SKM-1 (cell line): ENCODE results near the gene PCSK4.
A peak's percentile ranks its signal among the peaks of the same experiment; 100 is the strongest.
"Not testable (repeated sequence)": the region's sequence is repeated elsewhere in the genome, so short reads cannot be mapped to it uniquely, and the experiment has no call there.

Experiments
- DNase-seq: peaks from one replicate; lab custom pipeline; 2025; ENCODE audit not compliant: unreplicated experiment; lab: John Stamatoyannopoulos, UW

Gene PCSK4

DNA sequence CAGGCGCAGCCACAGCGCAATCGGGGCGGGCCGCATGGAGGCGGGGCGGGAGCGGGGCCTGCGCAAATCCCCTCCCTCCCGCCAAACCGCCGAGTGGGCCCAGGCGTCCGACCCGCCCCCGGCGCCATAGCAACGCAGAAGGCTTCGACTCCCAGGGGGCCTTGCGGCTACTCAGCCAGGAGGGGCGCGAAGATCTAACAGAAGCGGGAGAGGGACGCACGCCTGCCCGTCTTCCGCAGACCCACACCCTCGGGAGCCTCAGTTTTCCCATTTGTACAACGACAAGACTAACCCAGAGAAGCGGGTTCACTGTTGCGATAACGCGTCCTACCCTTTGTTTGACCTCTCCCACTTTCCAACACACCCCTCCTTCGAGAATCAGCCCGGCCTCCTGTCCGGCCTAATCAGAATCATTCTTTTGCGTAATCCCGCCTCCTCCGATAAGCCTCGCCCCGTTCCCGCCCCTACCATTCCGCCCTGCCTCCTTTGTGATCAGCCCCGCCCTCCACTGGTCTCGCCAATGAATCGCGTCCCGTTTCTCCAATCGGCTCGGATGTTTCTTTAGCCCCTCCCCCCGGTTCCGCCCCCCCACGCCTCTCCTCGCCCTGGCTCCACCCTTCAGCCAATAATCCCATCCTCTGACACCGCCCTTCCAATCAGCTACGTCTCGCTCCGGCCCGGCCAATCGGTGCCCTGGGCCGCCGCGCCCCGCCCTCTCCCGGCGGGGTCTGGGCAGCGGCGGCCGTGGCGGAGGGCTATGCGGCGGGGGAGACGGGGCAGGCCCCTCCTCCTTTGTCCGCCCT lies at the start of gene PCSK4:
TSS of gene PCSK4 (minus strand) at position 40 of the 803 bp plus-strand sequence. CDS start at position 36, 4 bp downstream.
- DNase-seq, result peak; percentile 100

DNA sequence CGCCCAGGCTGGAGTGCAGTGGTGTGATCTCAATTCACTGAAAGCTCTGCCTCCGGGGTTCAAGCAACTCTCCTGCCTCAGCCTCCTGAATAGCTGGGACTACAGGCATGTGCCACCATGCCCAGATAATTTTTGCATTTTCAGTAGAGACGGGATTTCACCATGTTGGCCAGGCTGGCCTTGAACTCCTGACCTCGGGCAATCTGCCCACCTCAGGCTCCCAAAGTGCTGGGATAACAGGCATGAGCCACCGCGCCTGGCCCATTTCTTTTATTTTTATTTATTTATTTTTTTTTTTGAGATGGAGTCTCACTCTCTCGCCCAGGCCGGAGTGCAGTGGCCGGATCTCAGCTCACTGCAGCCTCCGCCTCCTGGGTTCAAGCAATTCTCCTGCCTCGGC lies 49.6 kb upstream of the PCSK4 start:
- DNase-seq, result not testable (repeated sequence)

DNA sequence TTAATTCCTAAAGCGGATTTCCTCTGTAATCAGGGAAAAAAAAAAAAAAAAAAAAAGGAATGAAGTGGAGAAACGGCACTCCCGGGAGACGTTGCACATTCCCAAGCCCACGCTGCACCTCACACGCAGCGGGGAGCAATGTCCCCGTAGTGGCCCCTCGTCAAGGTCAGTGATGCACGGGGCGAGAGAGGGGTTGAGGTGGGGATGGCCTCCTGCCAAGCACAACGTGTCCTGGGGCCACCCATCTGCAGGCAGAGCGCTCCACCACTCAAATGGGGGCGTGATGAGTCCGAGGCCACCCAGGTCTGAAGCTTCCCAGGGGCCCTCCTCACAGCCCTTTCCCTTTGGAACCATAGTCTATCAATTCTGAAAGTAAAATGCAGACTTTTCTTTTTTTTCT lies 48.8 kb upstream of the PCSK4 start:
- DNase-seq, result no peak

DNA sequence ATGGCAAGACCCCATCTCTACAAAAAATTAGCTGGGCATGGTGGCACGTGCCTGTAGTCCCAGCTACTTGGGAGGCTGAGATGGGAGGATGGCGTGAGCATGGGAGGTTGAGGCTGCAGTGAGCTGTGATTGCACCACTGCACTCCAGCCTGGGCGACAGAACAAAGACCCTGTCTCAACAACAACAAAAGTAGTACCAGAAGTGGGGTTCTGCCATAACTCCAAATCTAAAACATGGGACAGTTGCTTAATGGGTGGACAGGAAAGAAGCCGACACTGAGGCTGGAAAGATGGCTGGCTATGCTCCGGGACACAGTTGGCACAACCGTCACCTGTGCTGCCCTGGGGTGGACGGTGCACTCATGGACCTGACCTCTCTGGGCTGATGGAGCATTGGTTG lies 45.5 kb upstream of the PCSK4 start:
- DNase-seq, result not testable (repeated sequence)

DNA sequence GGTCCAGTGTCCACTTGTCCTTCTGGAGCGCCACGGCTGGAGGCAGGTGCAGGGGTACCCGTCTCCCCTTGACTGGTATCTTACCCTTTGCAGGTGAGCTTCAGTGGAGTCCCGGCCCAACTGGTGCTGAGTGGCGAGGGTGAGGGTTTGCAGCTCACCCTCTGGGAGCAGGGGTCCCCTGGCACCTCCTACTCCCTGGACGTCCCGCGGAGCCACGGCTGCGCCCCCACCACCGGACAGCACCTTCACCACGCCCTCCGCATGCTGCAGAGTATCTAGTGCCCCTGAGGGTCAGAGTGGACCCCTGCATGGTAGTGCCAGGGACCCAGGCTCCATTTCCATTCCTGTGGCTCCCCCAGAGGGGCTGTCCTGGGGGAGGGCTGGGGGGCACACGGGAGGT lies 44.8 kb upstream of the PCSK4 start:
- DNase-seq, result no peak

DNA sequence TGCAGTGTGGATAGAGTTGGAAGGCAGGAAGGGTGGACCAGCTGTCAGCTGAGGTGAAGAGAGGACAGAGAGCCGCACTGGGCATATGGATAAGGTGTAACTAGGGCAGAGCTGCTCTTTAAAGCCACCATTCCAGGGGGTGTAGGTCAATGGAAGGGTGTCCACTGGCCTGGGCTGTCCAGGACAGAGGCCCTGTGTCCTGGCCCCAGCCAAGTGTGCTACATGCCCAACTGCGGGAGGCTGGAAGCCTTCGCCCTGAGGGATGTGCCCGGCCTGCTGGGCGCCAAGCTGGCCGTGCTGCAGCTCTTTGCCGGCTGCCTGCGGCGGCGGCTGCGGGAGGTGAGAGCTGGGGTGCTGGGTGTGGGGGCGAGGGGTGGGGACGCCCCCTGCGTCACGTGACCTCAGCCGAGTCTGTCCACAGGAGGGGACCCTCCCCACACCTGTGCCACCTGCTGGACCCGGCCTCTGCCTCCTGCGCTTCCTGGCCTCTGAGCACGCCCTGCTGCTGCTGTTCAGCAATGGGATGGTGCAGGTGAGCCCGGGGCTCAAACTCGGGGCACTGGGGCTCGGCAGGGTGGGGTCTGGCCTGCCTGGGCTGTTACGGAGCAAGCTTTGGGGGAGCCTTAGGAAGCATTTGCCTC lies 43.5 kb upstream of the PCSK4 start:
- no peak for DNase-seq

DNA sequence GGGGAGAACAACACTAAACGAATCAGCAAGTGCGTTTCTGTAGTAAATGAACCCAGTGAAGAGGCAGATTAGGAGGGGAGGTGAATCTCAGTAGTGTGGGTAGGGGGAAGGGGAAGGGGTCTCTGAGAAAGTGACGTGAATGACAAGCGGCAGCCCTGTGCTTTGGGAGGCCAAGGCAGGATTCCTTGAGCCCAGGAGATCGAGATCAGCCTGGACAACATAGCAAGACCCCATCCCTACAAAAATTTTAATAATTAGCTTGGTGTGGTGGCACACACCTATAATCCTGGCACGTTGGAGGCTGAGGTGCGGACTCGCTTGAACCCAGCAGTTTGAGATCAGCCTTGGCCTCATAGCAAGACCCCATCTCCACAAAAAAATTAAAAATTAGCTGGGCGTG lies 41.9 kb upstream of the PCSK4 start:
- DNase-seq, result no peak

DNA sequence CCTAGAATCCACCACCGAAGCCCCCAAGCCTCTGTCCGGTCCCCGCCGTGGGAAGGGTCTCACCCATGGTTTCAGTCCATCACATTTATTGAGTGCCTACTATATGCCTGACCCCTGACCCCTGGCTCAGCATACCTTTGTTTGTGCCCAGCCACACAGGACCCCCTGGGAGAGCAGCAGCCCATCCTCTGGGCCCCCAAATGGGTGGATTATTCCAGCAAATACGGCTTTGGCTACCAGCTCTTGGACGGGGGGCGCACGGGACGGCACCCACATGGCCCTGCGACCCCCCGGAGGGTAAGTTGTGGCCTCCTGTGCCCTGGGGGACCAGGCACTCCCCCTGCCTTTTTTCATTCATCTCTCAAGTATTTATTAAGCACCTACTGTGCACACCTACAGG lies 41.4 kb upstream of the PCSK4 start:
- DNase-seq, result no peak

DNA sequence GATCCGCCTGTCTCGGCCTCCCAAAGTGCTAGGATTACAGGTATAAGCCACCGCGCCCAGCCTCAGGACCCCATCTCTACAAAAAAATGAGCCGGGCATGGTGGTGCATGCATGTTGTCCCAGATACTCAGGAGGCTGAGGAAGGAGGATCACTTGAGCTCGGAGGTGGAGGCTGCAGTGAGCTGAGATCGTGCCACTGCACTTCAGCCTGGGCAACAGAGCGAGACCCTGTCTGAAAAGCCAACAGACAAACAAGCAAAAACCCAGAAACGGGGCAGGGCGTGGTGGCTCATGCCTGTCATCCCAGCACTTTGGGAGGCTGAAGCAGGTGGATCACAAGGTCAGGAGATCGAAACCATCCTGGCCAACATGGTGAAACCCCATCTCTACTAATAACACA lies 40.7 kb upstream of the PCSK4 start:
- not testable (repeated sequence) for DNase-seq

DNA sequence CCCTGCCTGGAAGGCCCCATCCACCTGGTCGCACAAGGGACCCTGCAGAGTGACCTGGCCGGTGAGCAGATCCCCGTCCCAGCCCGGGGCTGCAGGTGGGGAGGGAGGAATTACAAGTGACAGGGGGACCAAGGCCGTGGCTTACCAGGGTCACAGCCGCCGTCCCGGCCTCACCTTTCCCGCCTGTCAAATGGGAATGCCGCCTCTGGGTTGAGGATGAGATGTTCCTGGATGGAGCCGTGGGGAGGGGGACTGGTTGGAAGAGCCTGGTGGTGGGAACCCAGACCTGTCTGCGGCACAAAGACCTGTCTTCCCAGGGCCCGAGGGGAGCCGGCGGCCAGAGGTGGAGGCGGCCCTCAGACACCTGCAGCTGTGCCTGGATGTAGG lies 39.3 kb upstream of the PCSK4 start:
- DNase-seq, result no peak

DNA sequence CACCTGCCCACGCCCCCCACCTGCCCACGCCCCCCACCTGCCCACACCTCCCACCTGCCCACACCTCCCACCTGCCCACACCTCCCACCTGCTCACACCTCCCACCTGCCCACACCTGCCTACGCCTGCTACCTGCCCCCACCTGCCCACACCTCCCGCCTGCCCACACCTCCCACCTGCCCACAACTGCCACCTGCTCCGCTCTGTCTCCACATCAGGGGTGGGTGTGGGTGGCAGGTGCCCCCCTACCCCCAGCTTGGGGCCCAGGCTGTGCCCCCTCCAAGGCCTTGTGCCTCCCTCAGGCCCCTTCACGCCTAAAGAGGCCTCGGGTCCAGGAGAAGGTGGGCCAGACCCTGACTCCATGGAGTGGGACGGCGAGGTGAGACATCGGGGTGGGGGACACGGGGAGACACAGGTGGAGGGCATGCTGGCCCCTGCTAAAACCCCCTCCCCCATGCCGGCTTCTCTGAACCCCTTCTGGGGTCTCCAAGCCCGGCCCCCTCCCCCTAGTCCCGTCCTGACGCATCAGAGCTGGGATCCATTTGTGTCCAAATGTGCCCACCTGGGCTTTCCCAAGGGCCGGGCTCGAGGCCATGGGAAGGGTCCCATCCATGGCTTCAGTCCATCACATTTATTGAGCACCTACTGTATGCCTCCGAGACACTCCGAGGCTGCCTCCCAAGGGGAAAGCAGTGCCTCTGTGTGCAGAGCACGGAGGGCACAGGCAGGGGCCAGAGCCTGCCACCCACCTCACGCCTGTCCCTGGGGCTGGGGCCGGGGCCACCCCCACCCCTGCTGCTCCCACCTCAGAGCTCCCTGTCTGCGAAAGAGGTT lies 38.7 kb upstream of the PCSK4 start:
- DNase-seq, result no peak

DNA sequence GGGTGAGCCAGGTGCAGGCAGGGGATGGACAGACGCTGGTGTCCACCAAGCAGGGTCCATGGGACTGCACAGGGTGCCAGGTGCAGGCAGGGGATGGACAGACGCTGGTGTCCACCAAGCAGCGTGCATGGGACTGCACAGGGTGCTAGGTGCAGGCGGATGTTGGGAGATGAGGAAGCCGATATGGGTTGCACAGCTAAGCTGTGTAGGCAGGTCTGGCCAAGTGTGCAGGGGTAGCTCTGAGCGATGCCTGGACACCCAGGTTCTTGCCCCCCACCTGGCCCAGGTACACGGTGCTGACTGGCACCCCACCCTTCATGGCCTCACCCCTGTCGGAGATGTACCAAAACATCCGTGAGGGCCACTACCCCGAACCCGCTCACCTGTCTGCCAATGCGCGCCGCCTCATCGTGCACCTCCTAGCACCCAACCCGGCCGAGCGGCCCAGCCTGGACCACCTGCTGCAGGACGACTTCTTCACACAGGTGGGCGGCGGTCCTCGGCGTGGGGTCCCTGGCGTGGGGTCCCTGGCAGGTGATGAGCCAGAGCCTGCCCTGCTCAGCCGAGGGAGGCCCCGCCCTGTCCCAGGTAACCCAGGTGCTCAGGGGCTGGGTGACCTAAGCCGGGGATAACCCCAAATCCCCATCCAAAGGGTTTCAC lies 37.6 kb upstream of the PCSK4 start:
- DNase-seq, result no peak

DNA sequence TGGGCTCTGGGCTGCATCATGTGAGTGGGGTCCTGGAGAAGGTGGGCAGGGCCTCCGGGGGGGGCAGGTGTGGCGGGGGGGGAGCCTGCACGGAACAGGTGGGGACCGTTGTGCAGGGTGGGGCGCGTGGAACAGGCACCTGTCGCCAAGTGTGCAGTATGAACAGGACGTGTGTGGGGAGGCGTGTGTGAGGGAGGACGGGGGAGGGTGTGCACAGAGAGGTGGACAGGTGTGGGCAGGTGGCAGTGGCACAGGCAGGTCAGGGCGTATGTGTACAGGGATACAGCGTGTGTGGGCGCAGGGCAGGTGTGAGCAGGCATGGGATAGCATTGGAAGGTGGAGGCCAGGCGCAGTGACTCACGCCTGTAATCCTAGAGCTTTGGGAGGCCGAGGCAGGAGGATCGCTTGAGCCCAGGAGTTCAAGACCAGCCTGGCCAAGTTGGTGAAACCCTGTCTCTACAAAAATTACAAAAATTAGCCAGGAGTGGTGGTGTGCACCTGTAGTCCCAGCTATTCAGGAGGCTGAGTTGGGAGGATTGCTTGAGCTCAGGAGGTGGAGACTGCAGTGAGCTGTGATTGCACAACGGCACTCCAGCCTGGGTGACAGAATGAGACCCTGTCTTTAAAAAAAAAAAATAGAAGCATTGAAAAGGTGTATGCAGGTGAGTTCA lies 37.0 kb upstream of the PCSK4 start:
- DNase-seq, result no peak

DNA sequence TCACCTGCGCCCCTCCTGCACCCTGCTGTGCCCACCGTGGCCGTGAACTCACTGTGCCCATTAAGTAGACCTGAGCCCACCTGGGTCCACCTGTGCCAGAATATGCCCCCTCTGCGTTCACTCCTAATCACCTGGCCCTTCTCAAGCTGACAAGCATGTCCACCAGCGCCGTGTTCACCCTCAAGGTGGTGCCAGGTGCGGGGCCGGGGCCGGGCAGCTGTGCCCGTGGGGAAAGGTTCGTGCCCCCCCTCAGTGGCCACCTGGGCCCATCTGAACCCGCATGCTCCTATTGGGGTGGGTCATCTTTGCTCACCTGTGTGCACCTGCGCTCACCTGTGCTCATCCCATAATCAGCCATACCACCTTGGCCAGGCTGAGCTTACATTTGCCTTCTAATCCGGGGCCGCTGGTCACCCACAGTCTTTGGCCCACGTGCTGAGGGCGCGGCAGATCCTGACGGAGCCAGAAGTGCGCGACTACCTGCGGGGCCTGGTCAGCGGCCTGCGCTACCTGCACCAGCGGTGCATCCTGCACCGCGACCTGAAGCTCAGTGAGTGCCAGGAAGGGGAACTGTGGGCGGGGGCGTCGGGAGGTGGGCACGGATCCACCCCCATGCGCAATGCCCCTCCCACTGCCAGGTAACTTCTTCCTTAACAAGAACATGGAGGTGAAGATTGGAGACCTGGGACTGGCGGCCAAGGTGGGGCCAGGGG lies 36.1 kb upstream of the PCSK4 start:
- DNase-seq, result no peak

DNA sequence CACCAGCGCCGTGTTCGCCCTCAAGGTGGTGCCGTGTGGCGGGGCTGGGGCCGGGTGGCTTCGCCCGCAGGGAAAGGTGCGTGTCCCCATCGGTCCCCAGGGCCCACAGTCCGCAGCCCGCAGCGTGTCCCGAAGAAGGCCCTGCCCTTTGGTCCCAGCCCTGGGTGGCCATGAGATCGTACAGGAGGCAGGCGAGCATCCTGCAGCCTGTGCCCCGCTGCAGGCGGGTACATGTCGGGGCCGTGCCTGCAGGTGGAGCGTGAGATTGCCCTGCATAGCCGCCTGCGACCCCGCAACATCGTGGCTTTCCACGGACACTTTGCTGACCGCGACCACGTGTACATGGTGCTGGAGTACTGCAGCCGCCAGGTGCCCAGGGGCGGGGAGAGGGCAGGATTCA lies 35.2 kb upstream of the PCSK4 start:
- DNase-seq, result no peak

DNA sequence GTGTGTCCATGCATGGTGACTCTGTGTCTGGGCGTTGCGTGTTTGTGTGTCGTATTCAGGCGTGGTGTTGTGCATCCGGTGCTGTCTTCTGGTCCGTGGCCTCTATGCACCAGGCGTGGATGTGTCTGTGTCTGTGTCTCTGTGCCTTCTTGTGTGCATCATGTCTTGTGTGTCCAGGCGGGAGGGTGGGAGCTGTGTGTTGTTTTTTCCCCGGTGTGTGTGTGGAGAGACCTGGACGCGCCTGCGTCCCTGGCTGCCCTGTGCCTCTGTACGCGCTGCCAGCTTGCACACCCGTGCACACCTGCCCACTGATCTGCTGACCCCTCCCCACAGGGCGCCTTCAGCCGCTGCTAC lies 34.8 kb upstream of the PCSK4 start:
- DNase-seq, result no peak

DNA sequence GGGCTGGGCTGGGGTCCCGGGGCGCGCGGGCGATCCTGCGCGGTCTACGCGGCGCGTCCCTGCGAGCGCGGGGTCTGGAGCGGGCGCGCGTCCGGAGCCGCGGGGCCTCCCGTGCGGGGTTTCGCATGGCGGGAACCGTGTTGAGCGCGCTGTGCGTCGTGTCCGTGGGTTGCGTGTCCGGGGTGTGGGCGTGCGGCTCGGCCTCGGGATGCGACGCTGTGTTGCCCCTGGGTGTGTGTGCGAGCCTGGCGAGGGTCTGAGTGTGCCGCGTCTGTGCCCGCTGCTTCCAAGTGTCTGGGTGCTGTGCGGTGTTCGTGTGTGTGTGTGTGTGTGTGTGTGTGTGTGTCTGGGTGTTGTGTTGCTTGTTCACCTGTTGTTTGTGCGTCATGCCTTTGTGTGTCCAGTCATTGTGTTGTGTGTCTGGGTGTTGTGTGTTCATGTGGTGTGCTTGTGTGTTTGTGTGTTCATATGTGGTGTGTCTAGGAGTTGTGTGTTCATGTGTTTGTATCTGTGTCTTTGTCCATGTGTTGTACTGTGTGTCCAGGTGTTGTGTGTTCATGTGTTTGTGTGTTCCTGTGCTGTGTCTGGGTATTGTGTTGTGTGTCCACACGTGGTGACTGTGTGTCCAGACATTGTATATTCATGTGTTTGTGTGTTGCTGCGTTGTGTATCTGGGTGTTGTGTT lies 34.3 kb upstream of the PCSK4 start:
- no peak for DNase-seq

DNA sequence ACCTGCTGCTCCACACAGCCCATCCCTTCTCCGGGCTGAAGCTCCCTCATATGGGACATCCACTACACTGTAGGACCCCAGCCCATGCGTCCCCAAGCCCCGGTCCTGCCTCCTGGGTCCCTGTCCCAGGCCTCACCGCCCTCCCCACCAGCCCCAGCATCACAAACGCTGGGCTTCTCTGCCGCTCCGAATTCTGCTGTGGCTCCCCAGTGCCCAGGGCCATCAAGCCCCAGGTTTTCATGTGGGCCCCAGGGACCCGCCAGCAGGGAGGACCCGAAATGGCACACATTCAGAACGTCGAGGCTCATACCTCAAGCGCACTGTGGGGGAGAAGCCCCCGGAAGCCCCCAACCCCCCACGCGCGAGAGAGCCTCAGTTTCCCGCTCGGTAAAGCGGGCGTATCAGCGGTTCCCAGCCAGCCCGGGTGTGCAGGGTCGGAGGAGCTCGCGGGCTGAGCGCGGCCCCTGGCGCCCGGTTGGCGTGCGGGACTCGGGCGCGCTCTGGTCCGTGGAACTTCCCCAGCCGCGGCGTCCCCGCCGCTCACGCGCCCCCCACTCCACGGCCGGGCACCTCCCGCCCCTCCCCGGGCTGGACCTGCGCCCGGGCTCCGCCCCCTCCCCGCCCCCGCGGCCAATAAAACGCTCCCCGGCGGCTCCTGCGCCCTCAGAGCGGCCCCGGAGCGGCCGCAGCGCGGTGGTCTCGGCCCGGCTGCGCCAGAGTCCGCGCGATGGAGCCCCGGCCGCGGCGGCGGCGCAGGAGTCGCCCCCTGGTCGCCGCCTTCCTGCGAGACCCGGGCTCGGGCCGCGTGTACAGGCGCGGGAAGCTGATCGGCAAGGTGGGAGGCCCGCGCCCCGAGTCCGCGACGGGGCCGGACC lies 33.5 kb upstream of the PCSK4 start, which contains the start of gene PLK5:
TSS of gene PLK5 (plus strand) at position 666 of the 875 bp plus-strand sequence. CDS start 2,920 bp downstream, outside the sequence.
- no peak for DNase-seq

DNA sequence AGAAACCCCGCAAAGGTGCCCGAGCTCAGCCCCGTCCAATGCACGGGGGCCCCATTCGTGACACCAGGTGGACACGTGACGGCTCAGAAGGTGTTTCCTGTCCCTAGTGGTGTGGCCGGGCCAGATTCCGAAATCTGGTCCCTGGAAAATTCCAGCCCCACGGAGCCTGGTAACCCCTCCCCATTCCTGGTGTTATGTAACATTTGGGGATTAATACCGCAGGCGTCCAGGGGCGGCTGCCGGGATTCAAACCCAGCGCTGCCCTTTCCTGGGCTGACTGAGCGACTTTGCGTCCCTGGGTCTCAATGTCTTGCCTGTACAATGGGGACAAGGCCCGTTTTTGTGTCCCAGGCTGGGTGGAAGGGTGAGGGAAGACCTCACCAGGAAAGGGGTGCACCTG lies 32.7 kb upstream of the PCSK4 start:
- no peak for DNase-seq
